RWPE2 (cell line): ENCODE results near the gene UGT2B17.
"Not testable (repeated sequence)": the region's sequence is repeated elsewhere in the genome, so short reads cannot be mapped to it uniquely, and the experiment has no call there.

Source experiments
- ATAC-seq: fragments of 200-7000 bp; cut with Tn5 transposase; 3 replicates; pipeline ENCODE4 v1.9.1; 2021; ENCODE audit warnings: low read depth
- DNase-seq: peaks from one replicate; pipeline ENCODE4 v3.0.0-alpha.2; 2020; ENCODE audit warnings: low spot score
- H3K27ac ChIP-seq: fragments of 450-650 bp; 2 replicates; pipeline ENCODE4 v1.5.1; 2017; ENCODE audit warnings: mild to moderate bottlenecking; ENCODE audit not compliant: poor library complexity, severe bottlenecking
- H3K27me3 ChIP-seq: fragments of 250-450 bp; sonication (Bioruptor Pico); 2 replicates; pipeline ENCODE4 v1.5.1; 2021; ENCODE audit warnings: mild to moderate bottlenecking, moderate library complexity; ENCODE audit not compliant: insufficient read depth, poor library complexity, severe bottlenecking
- H3K36me3 ChIP-seq: fragments of 250-450 bp; sonication (Bioruptor Pico); 2 replicates; pipeline ENCODE4 v1.5.1; 2020; ENCODE audit warnings: low read depth, mild to moderate bottlenecking, moderate library complexity
- H3K4me1 ChIP-seq: fragments of 250-450 bp; sonication (Bioruptor Pico); 2 replicates; pipeline ENCODE4 v1.5.1; 2021; ENCODE audit warnings: mild to moderate bottlenecking, moderate library complexity; ENCODE audit not compliant: insufficient read depth, poor library complexity, severe bottlenecking
- H3K4me3 ChIP-seq: fragments of 250-450 bp; sonication (Bioruptor Pico); 2 replicates; pipeline ENCODE4 v1.5.1; 2021; ENCODE audit warnings: mild to moderate bottlenecking, moderate library complexity; ENCODE audit not compliant: severe bottlenecking
- H3K9me3 ChIP-seq: fragments of 250-450 bp; sonication (Bioruptor Pico); 2 replicates; pipeline ENCODE4 v1.5.1; 2021; ENCODE audit warnings: mild to moderate bottlenecking, moderate library complexity; ENCODE audit not compliant: severe bottlenecking
- TF ChIP-seq, protein P1 (sequence below): fragments of 450-650 bp; IDR thresholded peaks from one replicate; pipeline ENCODE4 v1.5.1; 2017; ENCODE audit warnings: mild to moderate bottlenecking, moderate library complexity; ENCODE audit not compliant: poor library complexity, severe bottlenecking

Gene UGT2B17

DNA sequence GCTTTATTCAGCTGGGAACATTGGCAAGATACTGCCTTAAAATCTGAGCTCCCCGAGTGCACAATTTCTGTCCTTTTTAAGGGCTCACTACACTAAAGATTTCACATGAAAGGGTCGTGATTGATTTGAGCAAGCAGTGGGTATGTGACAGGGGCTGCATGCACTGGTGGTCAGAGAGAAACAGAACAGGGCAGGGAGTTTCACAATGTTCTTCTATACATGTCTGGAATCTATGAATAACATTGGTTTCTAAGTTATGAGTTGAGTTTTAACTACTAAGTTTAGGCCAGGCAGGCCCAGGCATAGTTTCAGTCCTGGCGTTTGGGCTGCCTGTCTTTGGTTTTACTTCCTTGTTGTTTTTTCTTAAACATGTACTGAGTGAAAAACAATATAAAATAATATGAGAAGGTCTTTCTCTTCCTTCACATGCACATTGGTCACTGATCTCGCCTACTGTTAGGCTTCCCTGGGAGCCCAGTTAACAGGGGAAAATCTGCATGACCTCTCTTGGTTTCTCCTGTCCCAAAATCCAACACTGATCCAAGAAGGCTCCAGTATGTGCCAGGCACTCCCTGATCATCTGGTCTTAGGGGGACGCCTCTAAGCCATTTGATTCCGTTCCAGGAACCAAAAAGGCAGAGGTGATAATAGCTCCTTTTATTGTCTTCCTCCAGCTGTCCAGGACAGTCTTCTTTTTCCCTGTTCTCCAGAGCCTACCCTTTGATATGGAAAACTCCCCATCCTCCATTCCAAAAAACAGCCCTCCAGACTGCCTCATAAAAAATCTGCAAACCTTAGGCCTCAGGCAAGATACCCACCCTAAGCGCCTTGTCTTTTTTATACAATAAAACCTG, at the start of gene UGT2B17:
TSS of gene UGT2B17 (minus strand) at position 51 of the 854 bp plus-strand sequence. CDS start 7,838 bp downstream, outside the sequence.
- ATAC-seq (no peak), DNase-seq (no peak)
- Histone ChIP-seq H3K27me3 (no peaks in the 10 kb centered on the region), H3K27ac (no peak within 1 kb of the TSS), H3K36me3 (no peaks in the 10 kb centered on the region), H3K4me1 (no peaks in the 10 kb centered on the region), H3K9me3 (no peaks in the 10 kb centered on the region), H3K4me3 (no peak within 1 kb of the TSS)
- TF ChIP-seq, protein P1, sequence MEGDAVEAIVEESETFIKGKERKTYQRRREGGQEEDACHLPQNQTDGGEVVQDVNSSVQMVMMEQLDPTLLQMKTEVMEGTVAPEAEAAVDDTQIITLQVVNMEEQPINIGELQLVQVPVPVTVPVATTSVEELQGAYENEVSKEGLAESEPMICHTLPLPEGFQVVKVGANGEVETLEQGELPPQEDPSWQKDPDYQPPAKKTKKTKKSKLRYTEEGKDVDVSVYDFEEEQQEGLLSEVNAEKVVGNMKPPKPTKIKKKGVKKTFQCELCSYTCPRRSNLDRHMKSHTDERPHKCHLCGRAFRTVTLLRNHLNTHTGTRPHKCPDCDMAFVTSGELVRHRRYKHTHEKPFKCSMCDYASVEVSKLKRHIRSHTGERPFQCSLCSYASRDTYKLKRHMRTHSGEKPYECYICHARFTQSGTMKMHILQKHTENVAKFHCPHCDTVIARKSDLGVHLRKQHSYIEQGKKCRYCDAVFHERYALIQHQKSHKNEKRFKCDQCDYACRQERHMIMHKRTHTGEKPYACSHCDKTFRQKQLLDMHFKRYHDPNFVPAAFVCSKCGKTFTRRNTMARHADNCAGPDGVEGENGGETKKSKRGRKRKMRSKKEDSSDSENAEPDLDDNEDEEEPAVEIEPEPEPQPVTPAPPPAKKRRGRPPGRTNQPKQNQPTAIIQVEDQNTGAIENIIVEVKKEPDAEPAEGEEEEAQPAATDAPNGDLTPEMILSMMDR: no peak

DNA sequence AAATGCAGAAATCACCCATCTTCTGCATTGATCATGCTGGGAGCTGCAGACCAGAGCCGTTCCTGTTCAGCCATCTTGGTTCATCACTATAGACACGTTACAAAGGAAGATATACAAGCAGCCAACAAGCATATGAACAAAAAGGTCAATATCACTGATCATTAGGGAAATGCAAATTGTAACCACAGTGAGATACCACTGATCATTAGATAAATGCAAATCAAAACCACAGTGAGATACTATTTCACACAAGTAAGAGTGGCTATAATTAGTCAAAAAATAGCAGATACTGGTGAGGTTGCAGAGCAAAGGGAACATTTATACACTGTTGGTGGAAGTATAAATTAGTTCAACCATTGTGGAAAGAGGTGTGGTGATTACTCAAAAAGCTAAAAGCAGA, 46.6 kb upstream of the UGT2B17 start:
- H3K27ac ChIP-seq, H3K27me3 ChIP-seq, DNase-seq, ATAC-seq, H3K36me3 ChIP-seq, H3K9me3 ChIP-seq, H3K4me1 ChIP-seq, H3K4me3 ChIP-seq: not testable (repeated sequence)

DNA sequence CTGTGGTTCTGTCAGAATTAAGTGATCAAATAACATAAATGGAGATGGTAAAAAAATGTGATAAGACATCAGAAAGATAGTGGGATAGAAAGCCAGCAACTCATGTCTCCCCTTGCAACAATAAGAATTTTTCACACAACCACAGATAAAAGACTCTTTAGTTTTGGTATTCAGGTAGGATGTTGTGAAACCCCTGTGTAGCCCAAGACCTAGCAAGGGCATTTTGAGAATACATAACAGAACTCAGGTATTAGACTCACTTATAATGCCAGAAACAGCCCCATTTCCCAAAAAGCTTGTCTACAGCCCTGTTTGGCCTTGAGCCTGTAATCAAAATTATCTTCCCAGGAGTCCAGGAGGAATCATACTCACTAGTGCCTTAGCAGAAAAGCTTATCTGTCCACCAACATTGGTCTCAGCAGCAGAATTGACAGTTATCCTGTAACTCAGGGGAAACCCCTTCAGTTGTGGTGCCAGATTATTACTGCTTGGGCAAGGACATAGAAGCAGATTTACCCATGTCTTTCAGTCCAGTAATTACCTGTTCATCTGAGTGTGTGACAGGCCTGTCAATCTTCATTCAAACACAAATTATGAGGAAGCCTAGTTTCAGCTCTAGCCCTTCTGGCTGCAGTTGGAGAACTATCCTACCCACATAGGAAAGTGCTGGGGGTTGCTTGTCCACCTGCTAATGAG, 41.0 kb upstream of the UGT2B17 start:
- Histone ChIP-seq H3K27ac (no peak overlapping the region), H3K4me1 (no peaks in the 10 kb centered on the region), H3K36me3 (no peaks in the 10 kb centered on the region), H3K4me3 (no peak overlapping the region), H3K9me3 (no peaks in the 10 kb centered on the region), H3K27me3 (no peaks in the 10 kb centered on the region)
- DNase-seq (no peak), ATAC-seq (no peak)
- TF ChIP-seq, protein P1: no peak

DNA sequence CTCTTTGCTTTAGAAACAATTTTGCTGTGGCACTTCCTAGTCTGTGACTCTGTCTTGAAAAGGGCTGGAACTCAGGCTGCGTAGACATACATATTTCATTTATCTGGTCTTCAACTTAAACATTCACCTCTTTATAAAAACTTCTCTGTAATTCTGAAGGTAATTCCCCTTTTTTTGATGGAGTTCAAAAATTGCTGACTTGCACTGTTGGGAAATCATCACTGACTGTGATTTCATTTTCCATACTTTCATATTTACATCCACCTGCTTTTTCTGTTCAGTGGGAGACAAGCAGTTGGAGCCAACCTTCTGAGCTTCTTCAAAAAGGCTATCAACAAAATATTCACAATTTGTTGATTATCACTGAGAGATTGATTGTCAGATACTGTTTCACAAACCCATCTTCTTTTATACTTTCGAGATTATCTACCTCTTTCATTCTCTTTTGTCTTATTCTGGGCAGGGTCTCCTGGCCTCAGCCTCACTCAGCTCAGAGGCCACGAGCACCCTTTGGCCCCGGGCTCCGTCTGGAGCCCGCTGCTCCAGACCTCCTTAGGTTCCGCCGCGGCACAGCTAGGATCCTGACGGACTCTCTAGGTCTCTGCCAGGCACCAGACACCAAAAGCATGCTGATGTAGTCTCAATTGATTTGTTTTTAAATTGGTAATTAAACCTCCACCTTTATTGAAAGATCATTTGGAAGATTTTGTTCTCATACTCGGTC, 39.7 kb upstream of the UGT2B17 start:
- TF ChIP-seq, protein P1: no peak
- Histone ChIP-seq H3K4me3 (no peak overlapping the region), H3K27ac (no peak overlapping the region), H3K9me3 (no peaks in the 10 kb centered on the region), H3K27me3 (no peaks in the 10 kb centered on the region), H3K36me3 (no peaks in the 10 kb centered on the region), H3K4me1 (no peaks in the 10 kb centered on the region)
- DNase-seq (no peak), ATAC-seq (no peak)

DNA sequence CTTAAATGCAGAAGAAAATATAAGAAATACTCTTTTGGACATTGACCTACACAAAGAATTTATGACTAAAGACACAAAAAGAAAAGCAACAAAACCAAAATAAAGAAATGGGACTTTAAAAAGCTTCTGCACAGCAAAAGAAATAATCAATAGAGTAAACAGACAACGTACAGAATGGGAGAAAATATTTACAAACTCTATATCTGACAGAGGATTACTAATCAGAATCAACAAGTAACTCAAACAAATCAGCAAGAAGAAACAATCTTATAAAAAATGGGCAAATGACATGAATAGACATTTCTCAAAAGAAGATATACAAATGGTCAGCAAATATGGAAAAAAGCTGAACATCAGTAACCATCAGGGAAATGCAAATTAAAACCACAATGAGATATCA, 37.6 kb upstream of the UGT2B17 start:
- Histone ChIP-seq H3K4me3 (no peak overlapping the region), H3K9me3 (no peaks in the 10 kb centered on the region), H3K4me1 (no peaks in the 10 kb centered on the region), H3K36me3 (no peaks in the 10 kb centered on the region), H3K27me3 (no peaks in the 10 kb centered on the region), H3K27ac (no peak overlapping the region)
- TF ChIP-seq, protein P1: no peak
- ATAC-seq (no peak), DNase-seq (no peak)
